Measurements from ENCODE around the gene CCL27.
A peak's percentile ranks its signal among the peaks of the same experiment; 100 is the strongest.

CCL27 gene

DNA sequence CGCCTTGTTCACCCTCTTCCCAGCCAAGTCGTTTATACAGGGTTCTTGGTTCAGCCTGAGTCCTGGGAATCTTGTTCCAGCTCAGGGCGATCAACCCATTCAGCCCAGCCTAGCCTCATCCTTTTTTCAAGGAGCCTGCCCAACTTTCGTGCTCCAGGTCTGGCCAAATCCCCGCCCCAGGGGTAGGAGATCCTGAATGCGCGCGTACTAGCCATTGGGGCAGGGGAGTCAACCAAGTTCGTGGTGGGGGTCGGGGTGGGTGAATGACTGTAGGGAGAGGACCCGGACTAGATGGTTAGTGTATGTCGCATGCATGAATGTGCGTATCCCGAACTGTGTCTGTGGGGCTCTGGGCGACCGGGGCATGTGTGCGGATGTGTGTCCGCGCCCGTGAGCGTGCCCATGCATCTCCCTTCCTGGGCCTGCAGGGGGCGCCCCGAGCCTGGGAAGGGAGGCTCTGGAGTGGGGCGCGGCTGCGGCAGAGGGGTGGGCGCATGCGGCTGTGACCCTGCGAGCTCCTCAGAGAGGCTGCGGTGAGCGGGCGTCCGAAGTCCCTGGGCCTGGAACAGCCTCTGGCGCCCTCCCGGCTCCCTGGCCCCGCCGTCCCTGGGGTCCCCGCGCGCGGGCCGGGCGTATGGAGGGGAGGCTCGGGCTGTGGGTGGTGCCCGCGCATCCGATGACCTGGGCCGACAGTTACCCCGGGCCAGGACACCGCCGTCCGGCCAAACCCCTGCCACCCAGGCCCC, 38.7 kb upstream of the CCL27 start:
- H3K4me3 ChIP-seq (ENCODE audit: low read depth, low read length), result peak overlapping the region; percentile 17
- TF ChIP-seq, protein P1, sequence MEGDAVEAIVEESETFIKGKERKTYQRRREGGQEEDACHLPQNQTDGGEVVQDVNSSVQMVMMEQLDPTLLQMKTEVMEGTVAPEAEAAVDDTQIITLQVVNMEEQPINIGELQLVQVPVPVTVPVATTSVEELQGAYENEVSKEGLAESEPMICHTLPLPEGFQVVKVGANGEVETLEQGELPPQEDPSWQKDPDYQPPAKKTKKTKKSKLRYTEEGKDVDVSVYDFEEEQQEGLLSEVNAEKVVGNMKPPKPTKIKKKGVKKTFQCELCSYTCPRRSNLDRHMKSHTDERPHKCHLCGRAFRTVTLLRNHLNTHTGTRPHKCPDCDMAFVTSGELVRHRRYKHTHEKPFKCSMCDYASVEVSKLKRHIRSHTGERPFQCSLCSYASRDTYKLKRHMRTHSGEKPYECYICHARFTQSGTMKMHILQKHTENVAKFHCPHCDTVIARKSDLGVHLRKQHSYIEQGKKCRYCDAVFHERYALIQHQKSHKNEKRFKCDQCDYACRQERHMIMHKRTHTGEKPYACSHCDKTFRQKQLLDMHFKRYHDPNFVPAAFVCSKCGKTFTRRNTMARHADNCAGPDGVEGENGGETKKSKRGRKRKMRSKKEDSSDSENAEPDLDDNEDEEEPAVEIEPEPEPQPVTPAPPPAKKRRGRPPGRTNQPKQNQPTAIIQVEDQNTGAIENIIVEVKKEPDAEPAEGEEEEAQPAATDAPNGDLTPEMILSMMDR (IDR thresholded peaks at IDR 0.05; ENCODE audit: low read depth, low read length, missing control alignments), result peak; percentile 73
- no peak for DNase-seq (ENCODE audit: low read depth)

DNA sequence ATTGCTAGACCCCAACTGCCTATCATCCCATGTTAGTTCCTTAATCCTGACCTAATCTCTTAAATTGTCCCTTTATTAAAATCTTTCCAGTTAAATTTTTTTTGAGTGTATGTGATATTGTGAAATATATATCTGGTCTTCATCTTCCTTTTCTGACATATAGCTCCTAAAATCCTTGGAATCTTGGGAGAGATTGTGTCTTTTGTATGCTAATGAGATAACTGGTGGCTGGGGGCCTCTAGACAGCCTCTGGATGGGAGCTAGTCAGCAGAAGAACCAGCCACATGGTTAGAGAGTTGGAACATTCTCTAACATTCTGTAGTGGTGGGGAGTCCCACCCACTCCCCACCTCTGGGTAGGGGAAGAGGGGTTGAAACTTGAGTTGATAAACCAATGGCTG, 32.4 kb upstream of the CCL27 start:
- DNase-seq (ENCODE audit: low read depth), result no peak
- TF ChIP-seq, protein P1 (IDR thresholded peaks at IDR 0.05; ENCODE audit: low read depth, low read length, missing control alignments), result no peak
- no peak overlapping the region for H3K4me3 ChIP-seq (ENCODE audit: low read depth, low read length)

DNA sequence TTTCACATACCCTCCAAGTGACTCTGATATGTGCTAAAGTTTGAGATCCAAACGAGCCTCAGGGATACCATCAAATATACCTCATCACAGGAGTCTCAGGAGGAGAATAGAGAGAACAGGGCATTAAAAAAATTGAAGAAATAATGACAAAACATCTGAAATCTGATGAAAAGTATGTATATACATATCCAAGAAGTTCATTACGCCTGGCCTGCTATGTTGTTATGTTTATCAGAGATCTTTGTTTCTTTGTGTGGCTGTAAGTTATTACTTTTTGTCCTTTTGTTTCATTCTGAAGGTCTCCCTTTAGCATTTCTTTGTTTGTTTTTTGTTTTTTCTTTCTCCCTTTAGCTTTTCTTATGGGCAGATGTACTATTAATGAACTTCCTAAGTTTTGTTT, 31.1 kb upstream of the CCL27 start:
- TF ChIP-seq, protein P1 (IDR thresholded peaks at IDR 0.05; ENCODE audit: low read depth, low read length, missing control alignments), result no peak
- DNase-seq (ENCODE audit: low read depth), result no peak
- H3K4me3 ChIP-seq (ENCODE audit: low read depth, low read length), result no peak overlapping the region

DNA sequence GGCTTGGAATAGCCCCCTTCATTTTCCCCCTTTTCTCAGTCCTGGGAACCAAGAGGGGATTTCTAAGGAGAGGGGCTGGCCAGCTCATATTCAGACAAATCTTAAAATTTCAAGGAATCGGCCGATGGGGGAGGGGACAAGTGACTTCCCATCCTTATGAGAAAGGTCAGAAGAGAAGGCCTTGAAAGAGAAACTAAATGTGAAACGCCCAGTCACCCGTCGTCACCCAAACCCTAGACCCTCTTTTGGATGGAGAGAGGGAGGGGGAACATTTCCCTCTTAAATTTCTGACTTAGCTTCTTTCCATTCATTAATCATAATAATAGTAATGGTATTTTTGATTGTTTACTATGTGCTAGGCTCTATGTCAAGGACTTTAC, 29.5 kb upstream of the CCL27 start:
- DNase-seq (ENCODE audit: low read depth), result no peak
- TF ChIP-seq, protein P1 (IDR thresholded peaks at IDR 0.05; ENCODE audit: low read depth, low read length, missing control alignments), result no peak
- no peak overlapping the region for H3K4me3 ChIP-seq (ENCODE audit: low read depth, low read length)

DNA sequence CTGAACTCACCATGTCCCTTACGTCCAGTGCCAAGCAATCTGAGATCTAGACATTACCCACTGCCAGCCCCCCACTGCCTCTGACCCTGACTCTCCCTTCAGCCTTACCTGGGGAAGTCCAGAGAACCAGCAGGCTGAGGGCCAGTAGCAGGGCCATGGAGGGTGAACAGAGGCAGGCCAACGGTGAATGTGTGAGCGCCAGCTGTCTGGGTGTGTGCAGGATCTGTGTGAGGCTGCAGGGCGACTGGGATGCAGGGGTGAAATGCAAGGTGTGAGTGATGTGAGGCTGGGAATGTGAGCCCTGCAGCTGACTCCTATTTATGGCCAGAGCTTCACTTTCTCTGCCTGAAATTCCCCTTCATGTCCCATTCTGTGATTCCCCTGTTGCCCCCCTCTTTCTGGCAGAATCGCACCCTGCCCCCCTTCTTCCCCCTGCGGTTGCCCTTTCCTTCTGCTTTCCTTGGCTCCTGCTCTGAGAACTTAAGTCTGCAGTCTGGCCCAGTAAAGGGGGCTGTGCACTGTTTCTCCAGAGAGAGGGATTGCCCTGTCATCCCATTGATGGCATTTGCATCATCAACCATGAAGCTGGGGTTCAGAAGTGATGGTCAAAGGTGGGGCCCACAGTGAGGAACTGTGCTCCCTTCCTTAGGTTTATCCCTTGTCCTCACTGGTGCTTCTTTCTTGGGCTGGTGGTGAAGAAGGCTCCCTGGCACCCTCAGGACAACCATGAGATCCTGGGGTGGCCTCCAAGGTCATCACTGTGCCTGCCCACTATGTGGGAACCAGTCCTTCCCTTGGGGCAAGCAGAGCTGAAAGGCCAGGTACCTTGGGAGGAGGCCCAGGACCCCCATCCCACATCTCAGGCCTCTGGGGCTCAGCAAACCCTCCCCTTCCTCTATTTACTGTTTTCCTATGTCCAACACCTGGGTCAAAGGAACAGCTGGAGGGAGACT, 28.8 kb upstream of the CCL27 start, which contains the start of gene CCL19:
Gene CCL19 (minus strand): TSS at position 294 of the 953 bp plus-strand sequence. CDS start 137 bp downstream, at position 157.
- TF ChIP-seq, protein P1 (IDR thresholded peaks at IDR 0.05; ENCODE audit: low read depth, low read length, missing control alignments), result no peak
- no peak for DNase-seq (ENCODE audit: low read depth)

DNA sequence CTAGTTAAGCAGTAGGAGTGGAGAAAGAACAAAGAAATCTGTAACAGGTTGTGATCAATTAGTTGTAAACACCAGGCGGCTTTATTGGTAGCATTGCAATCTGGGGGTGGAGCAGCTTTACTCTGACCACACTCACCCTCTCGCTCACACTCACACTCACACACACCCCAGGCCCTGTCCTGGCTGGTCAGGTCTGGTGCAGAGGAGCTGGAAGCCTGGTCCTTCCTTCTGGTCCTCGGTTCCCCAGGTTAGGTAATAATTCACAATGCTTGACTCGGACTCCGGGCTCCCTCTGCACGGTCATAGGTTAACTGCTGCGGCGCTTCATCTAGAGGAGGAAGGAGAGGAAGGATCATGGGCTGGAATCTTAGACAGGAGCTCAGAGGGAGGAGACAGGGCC, 27.1 kb upstream of the CCL27 start:
- no peak overlapping the region for H3K4me3 ChIP-seq (ENCODE audit: low read depth, low read length)
- TF ChIP-seq, protein P1 (IDR thresholded peaks at IDR 0.05; ENCODE audit: low read depth, low read length, missing control alignments), result no peak
- DNase-seq (ENCODE audit: low read depth), result no peak

More for the DNA sequence above, 28.8 kb upstream of the CCL27 start, which contains the start of gene CCL19:
- no peak within 1 kb of the TSS for H3K4me3 ChIP-seq (ENCODE audit: low read depth, low read length)
